HG03159 (cell line): ENCODE results near the gene OR2T33.
A peak's percentile ranks its signal among the peaks of the same experiment; 100 is the strongest.
"Not testable (repeated sequence)": the region's sequence is repeated elsewhere in the genome, so short reads cannot be mapped to it uniquely, and the experiment has no call there.

Experiments used
- ATAC-seq: cut with Tn5 transposase; IDR thresholded peaks from one replicate; pipeline ENCODE4 v1.9.1; 2021; ENCODE audit warnings: mild to moderate bottlenecking, moderate library complexity; ENCODE audit not compliant: unreplicated experiment

The OR2T33 gene

GRCh38 chr1:248277876-248278275 is at the start of gene OR2T33:
OR2T33 (minus strand) TSS chr1:248277976; CDS start chr1:248273814, 4,162 bp downstream.
- ATAC-seq: no peak

- no peak for ATAC-seq
These were observed 46.7 kb upstream of the OR2T33 start, which contains the start of gene OR2M7 for GRCh38 chr1:248324468-248324867. OR2M7 (minus strand) TSS chr1:248324568; CDS start chr1:248324568, 0 bp downstream.

GRCh38 chr1:248316796-248317195 is 39.0 kb upstream of the OR2T33 start:
- no peak for ATAC-seq

- not testable (repeated sequence) for ATAC-seq
These were observed 29.0 kb upstream of the OR2T33 start for GRCh38 chr1:248306740-248307139.

GRCh38 chr1:248306103-248306502 is 28.3 kb upstream of the OR2T33 start:
- no peak for ATAC-seq

- not testable (repeated sequence) for ATAC-seq
These were observed 27.9 kb upstream of the OR2T33 start for GRCh38 chr1:248305672-248306071.

- no peak for ATAC-seq
These were observed 25.5 kb upstream of the OR2T33 start, which contains the start of gene OR2T12 for GRCh38 chr1:248303324-248303723. OR2T12 (minus strand) TSS chr1:248303424; CDS start chr1:248295578, 7,846 bp downstream.

- no peak for ATAC-seq
These were observed 10.6 kb upstream of the OR2T33 start for GRCh38 chr1:248288391-248288790.

GRCh38 chr1:248273225-248273624 is 4.6 kb downstream of the OR2T33 start:
- ATAC-seq: not testable (repeated sequence)

GRCh38 chr1:248268178-248268577 is 9.6 kb downstream of the OR2T33 start:
- no peak for ATAC-seq

GRCh38 chr1:248259309-248259708 is 18.5 kb downstream of the OR2T33 start:
- ATAC-seq: not testable (repeated sequence)

GRCh38 chr1:248243204-248243603 is 34.6 kb downstream of the OR2T33 start:
- ATAC-seq: peak; percentile 94

- no peak for ATAC-seq
These were observed 38.3 kb downstream of the OR2T33 start for GRCh38 chr1:248239478-248239877.

- no peak for ATAC-seq
These were observed 46.7 kb downstream of the OR2T33 start, which contains the start of gene OR2M4 for GRCh38 chr1:248231117-248231516. OR2M4 (plus strand) TSS chr1:248231417; CDS start chr1:248238929, 7,512 bp downstream.

- ATAC-seq: no peak
These were observed 48.3 kb downstream of the OR2T33 start for GRCh38 chr1:248229360-248229908.

- ATAC-seq: no peak
These were observed 52.2 kb downstream of the OR2T33 start for GRCh38 chr1:248225537-248225936.
